Adipocyte (in vitro differentiated cells): Measurements from ENCODE around the gene CCL17.

Experiments used
- DNase-seq: peaks from one replicate; pipeline ENCODE4 v3.0.0-alpha.2; 2015; ENCODE audit warnings: low read depth
- H3K27me3 ChIP-seq: replicated peaks from 2 replicates; pipeline ENCODE4 v1.7.0; 2013; ENCODE audit warnings: mild to moderate bottlenecking, low read length, moderate library complexity; ENCODE audit not compliant: control insufficient read depth, insufficient read depth
- H3K36me3 ChIP-seq: 2 replicates; pipeline ENCODE4 v1.7.0; 2013; ENCODE audit warnings: low read length, mild to moderate bottlenecking, moderate library complexity; ENCODE audit not compliant: control insufficient read depth, insufficient read depth, severe bottlenecking
- H3K4me1 ChIP-seq: 2 replicates; pipeline ENCODE4 v1.7.0; 2013; ENCODE audit warnings: mild to moderate bottlenecking, low read length, moderate library complexity; ENCODE audit not compliant: control insufficient read depth, insufficient read depth
- H3K4me3 ChIP-seq: 2 replicates; pipeline ENCODE4 v1.7.0; 2013; ENCODE audit warnings: mild to moderate bottlenecking, low read length, moderate library complexity
- H3K9ac ChIP-seq: 2 replicates; pipeline ENCODE4 v1.7.0; 2013; ENCODE audit warnings: mild to moderate bottlenecking, low read length, moderate library complexity
- H3K9me3 ChIP-seq: 2 replicates; pipeline ENCODE4 v1.7.0; 2013; ENCODE audit warnings: mild to moderate bottlenecking, low read length, moderate library complexity; ENCODE audit not compliant: control insufficient read depth

The CCL17 gene

DNA sequence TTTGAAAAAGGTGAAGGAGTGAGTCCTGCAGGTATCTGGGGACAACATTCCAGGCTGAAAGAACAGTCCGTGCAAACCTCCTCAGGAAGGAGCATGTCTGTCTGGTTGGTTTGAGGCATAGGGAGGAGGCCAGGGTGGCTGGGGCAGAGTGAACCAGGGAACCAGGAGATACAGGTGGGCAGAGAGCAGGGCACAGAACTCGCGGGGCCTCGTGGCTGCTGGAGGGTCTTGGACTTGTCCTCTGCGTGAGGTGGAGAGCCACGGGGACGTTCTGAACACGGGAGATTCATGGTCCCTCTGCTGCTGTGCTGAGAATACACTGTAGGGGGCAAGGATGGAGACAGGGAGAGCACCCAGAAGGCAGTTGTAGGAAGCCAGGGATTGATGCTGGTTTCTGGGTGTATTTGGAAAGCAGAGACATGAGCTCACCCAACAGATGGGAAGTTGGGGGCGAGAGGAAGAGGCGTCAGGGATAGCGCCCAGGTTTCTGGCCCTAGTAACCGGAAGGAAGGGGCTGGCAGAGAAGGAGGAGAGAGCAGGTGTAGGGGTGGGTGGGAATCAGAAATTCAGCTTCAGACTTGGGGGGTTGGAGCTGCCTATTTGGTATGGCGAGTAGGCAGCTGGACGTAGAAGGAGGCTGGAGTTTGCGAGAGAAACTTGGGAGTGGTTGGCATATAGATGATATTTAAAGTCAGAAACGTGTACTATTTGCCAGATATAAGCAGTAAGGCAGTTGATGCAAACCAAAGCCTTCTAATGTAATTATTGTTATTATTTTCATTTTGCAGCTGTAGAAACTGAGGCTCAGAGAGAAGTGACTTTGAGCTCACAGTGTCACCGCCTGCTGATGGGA is at the start of gene CCL17:
Gene CCL17, plus strand, starts transcription at position 803 of the 853 bp plus-strand sequence. CDS start 9,166 bp downstream, outside the sequence.
- Histone ChIP-seq H3K27me3 (peaks cover 32% of the 10 kb centered on the region), H3K9me3 (no peaks in the 10 kb centered on the region), H3K4me3 (no peak within 1 kb of the TSS), H3K36me3 (no peaks in the 10 kb centered on the region), H3K9ac (no peak within 1 kb of the TSS), H3K4me1 (no peaks in the 10 kb centered on the region)
- DNase-seq = no peak

DNA sequence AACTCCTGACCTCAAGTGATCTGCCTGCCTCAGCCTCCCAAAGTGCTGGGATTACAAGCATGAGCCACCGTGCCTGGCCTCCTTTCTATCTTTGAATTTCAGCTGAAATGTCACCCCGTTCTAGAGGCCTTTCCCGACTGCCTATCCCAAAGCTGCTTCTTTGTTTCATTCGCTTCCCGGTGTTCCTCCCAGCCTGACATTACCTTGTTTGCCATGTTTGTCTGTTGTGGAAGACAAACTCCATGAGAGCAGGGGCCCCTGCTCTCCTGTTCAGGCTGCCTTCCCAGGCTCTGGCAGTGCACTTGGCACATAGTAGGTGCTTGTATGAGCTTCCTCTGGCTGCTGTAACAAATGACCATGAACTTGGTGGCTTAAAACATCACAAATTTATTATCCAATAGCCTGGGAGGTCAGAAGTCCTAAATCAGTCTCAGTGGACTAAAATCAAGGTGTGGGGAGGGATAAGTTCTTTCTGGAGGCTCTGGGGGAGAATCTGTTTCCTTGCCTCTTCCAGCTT is 48.6 kb upstream of the CCL17 start:
- Histone ChIP-seq H3K4me1 (no peaks in the 10 kb centered on the region), H3K27me3 (peaks cover 5% of the 10 kb centered on the region), H3K4me3 (no peak overlapping the region), H3K36me3 (no peaks in the 10 kb centered on the region), H3K9ac (no peak overlapping the region), H3K9me3 (no peaks in the 10 kb centered on the region)
- no peak for DNase-seq

DNA sequence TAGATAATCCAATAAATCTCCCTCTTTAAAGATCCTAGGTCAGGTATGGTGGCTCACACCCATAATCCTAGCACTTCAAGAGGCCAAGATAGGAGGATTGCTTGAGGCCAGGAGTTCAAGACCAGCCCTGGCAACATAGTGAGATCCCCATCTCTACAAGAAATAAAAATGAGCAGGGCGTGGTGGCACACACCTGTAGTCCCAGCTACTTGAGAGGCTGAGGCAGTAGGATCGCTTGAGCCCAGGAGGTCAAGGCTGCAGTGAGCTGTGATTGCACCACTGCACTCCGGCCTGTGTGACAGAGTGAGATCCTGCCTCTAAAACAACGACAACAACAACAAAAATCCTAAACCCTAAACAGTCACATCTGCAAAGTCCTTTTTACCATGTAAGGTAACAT is 48.0 kb upstream of the CCL17 start:
- H3K4me3 ChIP-seq = no peak overlapping the region
- no peaks in the 10 kb centered on the region for H3K9me3 ChIP-seq
- H3K36me3 ChIP-seq = no peaks in the 10 kb centered on the region
- peaks cover 8% of the 10 kb centered on the region for H3K27me3 ChIP-seq
- DNase-seq = no peak
- H3K9ac ChIP-seq = no peak overlapping the region
- H3K4me1 ChIP-seq = no peaks in the 10 kb centered on the region

DNA sequence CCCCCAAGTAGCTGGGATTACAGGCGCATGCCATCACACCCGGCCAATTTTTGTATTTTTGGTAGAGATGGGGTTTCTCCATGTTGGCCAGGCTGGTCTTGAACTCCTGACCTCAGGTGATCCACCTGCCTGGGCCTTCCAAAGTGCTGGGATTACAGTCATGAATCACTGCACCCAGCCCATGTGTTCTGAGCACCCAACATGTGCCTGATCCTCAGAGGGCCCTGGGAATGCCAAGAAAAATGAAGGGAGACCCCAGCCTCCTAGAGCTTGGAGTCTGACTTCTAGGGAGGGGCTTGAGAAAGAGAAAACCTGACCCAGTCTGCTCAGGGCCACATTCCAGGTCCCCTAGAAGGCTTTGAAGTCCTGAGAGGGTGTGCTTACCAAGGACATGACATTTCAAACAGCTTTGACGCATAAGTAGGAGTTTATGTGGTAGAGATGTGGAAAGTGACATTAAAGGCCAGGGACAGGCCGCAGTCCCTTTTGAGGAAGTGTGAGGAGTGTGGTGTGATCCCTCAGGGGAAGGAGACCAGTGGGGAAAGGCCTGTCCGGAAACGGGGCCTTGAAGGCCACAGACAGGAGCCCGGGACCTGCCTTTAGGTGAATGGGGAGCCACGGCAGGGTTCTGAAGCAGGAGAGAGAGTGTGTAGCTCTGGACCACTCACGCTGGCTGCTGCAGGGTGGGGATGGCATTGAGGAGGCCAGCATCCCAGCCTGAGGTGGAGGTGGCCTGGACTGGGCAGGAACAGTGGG is 47.1 kb upstream of the CCL17 start:
- Histone ChIP-seq H3K4me3 (no peak overlapping the region), H3K9me3 (no peaks in the 10 kb centered on the region), H3K9ac (no peak overlapping the region), H3K27me3 (peaks cover 13% of the 10 kb centered on the region), H3K36me3 (no peaks in the 10 kb centered on the region), H3K4me1 (no peaks in the 10 kb centered on the region)
- no peak for DNase-seq

DNA sequence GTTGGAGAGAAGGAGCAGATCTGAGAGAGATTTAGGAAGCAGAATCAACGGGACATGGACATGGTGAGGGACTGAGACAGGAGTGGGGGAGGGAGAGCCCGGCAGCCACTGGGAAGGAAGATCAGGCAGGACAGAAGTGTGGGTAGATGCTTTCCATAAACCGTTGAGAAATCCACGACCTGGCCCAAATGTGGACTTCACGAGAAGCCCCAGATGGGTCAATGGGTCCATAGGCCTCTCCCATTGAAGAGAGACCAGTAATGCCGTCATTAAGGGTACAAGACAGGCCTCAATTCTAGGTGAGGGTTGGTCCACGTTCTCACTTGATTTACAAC is 46.5 kb upstream of the CCL17 start:
- DNase-seq = no peak
- Histone ChIP-seq H3K27me3 (peaks cover 16% of the 10 kb centered on the region), H3K4me1 (no peaks in the 10 kb centered on the region), H3K9me3 (no peaks in the 10 kb centered on the region), H3K36me3 (no peaks in the 10 kb centered on the region), H3K4me3 (no peak overlapping the region), H3K9ac (no peak overlapping the region)

DNA sequence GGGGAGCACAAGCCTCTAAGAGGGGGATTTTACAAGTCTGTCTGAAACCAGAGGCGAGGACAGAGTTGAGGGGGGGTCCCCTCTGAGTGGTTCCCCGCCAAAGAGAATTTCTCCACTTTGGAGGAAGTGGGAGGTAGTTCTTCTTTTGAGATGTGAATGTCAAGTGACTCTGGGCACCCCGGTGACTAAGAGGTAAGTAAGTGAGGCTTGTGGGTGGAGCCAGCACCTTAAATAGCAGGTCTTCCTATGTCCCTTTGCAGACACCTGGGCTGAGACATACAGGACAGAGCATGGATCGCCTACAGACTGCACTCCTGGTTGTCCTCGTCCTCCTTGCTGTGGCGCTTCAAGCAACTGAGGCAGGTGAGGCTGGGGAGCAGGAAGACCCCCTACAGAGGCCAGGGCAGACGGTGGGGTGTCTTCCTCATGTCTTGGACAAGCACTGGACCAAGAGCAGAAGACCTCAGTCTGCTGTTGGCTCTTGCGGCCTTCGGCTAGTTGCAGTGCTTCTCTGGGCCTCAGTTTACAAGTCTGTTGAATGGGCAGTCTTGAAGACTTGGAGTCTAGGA is 46.0 kb upstream of the CCL17 start, which contains the start of gene CCL22:
Gene CCL22, plus strand, starts transcription at position 257 of the 569 bp plus-strand sequence. Its CDS starts 34 bp downstream, at position 291.
- Histone ChIP-seq H3K9me3 (no peaks in the 10 kb centered on the region), H3K9ac (no peak within 1 kb of the TSS), H3K27me3 (peaks cover 22% of the 10 kb centered on the region), H3K36me3 (no peaks in the 10 kb centered on the region), H3K4me1 (no peaks in the 10 kb centered on the region), H3K4me3 (no peak within 1 kb of the TSS)
- DNase-seq = no peak

DNA sequence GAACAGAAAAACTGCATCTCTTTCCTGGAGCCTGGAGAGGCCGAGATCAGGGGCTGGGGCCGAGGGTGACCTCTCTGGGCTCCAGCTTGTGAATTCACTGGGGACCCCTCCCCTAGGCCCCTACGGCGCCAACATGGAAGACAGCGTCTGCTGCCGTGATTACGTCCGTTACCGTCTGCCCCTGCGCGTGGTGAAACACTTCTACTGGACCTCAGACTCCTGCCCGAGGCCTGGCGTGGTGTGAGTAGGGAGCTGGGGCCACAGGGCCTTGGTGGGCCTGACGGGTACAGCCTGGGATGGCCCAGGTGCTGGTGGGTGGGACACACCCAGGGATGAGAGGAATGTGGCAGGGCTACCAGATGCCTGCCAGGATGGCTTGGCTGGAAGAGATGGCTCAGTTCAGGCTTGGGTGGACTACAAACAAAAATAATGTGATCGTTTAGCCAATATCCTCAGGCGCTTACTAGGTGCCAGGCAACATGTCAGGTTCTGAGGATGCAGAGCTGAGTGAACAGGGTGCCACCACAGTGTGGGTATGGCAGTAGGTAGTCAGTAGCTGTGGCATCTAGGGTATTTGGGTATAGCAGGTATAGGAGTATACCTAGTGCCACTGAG is 44.1 kb upstream of the CCL17 start:
- H3K9me3 ChIP-seq = no peaks in the 10 kb centered on the region

DNA sequence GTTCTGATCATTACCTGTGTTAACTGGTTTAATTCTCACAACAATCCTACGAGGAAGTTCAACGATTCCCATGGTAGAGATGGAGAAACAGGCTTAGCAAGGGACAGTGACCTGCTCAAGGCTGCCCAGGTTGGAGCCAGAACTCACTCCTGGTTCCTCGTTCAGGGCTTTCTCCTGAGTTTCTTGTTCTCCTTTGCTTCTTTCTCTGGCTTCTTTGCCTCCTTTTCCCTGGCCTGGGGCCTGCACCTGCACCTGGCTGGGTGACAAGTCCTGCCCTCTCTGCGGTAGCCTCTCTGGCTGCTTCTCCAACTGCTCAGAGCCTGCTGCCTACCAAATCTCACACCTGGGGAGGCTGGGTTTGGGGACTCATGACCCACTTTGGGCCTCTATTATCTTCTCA is 43.2 kb upstream of the CCL17 start:
- Histone ChIP-seq H3K9ac (no peak overlapping the region), H3K4me1 (no peaks in the 10 kb centered on the region), H3K4me3 (no peak overlapping the region), H3K36me3 (no peaks in the 10 kb centered on the region), H3K9me3 (no peaks in the 10 kb centered on the region), H3K27me3 (peaks cover 38% of the 10 kb centered on the region)
- no peak for DNase-seq

More for the DNA sequence above, 44.1 kb upstream of the CCL17 start:
- H3K4me1 ChIP-seq = no peaks in the 10 kb centered on the region
- peaks cover 28% of the 10 kb centered on the region for H3K27me3 ChIP-seq
- no peak overlapping the region for H3K4me3 ChIP-seq
- DNase-seq = no peak
- H3K9ac ChIP-seq = no peak overlapping the region
- no peaks in the 10 kb centered on the region for H3K36me3 ChIP-seq

DNA sequence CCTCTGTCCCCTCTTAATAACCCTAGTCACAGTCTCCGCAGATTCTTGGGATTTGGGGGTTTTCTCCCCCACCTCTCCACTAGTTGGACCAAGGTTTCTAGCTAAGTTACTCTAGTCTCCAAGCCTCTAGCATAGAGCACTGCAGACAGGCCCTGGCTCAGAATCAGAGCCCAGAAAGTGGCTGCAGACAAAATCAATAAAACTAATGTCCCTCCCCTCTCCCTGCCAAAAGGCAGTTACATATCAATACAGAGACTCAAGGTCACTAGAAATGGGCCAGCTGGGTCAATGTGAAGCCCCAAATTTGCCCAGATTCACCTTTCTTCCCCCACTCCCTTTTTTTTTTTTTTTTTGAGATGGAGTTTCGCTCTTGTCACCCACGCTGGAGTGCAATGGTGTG is 40.4 kb upstream of the CCL17 start:
- H3K4me3 ChIP-seq = no peak overlapping the region
- no peak for DNase-seq
- no peaks in the 10 kb centered on the region for H3K9me3 ChIP-seq
- no peak overlapping the region for H3K9ac ChIP-seq
- H3K4me1 ChIP-seq = no peaks in the 10 kb centered on the region
- H3K36me3 ChIP-seq = no peaks in the 10 kb centered on the region
- peaks cover 39% of the 10 kb centered on the region for H3K27me3 ChIP-seq

DNA sequence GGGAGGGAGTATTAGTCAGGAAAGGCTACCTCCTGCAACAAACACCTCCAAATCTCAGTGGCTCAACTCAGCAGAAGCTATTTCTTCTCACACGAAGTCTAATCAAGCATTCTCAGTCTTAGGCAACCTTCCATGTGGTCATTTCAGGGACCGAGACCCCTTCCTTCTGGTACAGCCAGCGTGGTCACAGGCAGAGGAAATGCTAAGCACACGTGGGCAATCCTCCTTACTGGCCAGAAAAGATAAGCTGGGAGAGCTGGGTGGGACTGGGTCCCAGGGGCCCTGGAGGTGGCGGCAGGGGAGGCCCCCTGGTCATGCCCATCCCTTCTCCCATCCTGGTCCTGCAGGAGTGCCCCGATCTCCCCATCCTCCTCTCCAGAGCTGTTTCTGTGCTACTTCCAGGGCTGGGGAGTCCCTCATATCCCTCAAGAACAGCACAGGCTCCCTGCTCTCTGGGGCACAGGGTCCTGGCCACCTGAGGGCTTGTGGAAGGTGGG is 38.0 kb upstream of the CCL17 start:
- peaks cover 3% of the 10 kb centered on the region for H3K4me1 ChIP-seq
- H3K27me3 ChIP-seq = peaks cover 35% of the 10 kb centered on the region
- DNase-seq = no peak
- H3K9me3 ChIP-seq = no peaks in the 10 kb centered on the region
- H3K4me3 ChIP-seq = no peak overlapping the region
- H3K36me3 ChIP-seq = no peaks in the 10 kb centered on the region
- no peak overlapping the region for H3K9ac ChIP-seq
